GM18517 (cell line): ENCODE results near the gene LAX1.
"Not testable (repeated sequence)": the region's sequence is repeated elsewhere in the genome, so short reads cannot be mapped to it uniquely, and the experiment has no call there.

ENCODE experiments used
- ATAC-seq: cut with Tn5 transposase; IDR thresholded peaks from one replicate; pipeline ENCODE4 v1.9.1; 2021; ENCODE audit warnings: mild to moderate bottlenecking, moderate library complexity; ENCODE audit not compliant: unreplicated experiment

The LAX1 gene

DNA sequence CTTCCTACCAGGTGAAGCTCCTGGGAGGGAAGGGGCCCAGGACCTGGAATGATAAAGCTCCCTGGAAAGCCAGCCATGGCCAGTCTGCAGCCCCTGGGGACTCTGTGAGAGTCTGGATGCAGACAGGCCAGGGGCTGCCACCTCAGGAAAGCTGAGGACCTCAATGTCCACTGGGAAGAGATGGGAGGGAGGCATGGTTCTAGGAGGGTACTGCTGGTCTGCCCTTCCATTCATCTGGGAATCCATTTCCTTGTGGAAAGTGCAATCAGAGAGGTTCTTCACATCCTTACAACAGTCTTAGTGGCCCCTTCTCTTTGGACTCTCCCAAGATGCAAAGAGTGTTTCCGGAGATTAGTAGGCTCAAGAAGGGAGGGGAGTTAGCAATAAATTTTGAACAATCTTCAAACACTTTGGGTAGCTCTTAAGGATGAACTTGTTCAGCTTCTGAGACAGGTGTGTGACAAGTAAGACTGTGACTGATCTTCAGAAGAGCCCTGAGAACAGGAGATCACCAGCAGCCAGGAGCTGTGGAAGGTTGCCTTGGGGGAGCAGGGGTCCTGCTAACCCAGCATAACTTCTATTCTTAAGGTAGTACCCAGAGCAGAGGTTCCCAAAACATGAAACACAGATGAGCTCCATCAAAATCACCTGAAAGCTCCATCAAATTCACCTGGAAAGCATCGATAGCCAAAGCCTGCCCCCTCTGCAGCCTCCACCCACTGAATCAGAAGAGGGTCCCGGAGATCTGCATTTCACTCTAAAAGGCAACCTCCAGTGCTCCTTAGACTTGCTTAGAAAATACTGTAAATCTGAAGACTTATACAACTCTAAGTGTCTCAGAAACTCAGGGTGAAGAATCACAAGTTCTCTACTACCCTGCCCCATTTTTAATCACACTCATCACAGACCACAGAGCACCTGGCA lies 616 bp upstream of the LAX1 start:
- no peak for ATAC-seq

DNA sequence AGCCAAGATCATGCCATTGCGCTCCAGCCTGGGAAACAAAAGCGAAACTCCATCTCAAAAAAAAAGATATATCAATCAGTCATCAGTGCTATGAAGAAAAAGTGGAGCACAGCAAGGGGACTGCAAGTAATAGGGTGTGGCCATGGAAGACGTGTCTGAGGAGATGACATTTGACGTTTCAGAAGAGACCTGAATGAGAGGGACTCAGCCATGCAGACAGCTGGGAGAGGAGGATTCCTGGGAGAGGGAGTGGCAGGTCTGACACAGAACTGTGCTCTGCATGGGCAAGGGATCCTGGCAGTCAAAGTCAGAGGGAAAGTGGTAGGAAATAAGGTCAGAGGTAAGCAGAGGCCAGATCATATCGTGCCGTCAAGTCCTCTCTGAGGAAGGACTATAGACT lies 3.3 kb downstream of the LAX1 start:
- ATAC-seq = no peak

DNA sequence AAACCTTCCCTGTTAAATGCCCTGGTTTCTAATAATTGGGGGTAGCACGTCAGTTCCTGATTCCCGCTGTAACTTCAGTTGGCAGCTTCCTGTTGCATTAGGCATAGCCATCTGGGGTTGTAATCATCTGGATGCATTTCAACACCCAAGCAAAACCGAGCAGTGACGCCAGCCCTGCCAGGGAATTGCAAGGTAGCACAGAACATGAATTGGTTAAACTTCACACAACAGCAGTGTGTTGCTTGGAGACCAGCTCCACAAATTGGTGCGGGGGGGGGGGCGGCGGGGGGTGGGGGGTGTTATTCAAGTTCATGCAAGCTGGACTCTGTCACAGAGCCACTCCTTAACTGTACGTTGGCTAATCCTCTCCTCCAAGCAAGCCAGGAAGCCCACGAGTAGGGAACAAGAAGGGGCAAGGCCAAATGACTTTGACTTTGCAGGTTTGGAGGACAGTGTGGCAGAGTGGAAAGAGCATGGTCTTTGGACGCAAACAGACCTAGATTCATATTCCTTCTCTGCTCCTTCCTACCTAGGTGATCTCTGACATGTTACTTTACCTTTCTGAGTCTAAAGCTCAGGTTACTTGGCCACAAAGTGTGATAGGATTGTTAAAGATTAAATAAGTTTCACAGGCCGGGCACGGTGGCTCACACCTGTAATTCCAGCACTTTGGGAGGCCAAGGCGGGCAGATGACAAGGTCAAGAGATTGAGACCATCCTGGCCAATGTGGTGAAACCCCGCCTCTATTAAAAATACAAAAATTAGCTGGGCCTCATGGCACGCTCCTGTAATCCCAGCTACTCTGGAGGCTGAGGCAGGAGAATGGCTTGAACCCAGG lies 4.7 kb downstream of the LAX1 start:
- ATAC-seq = no peak

DNA sequence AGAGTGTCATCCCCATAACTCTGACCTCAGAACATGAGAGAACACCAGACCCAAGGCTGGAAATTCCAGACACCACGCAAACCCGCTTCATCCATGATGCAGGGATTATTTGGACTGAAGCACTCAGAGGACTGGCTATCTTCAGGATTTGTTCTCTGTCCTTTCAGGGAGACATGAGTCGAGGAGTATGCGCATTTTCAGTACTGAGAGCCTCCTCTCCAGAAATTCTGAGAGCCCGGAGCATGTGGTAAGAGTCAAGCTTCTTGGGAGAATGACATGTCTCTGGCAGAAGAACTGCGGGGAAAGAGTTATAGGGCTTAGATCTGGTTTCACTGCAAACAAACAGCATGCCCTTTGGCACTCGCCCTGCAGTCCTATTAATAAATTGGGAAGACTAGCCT lies 6.9 kb downstream of the LAX1 start:
- no peak for ATAC-seq

DNA sequence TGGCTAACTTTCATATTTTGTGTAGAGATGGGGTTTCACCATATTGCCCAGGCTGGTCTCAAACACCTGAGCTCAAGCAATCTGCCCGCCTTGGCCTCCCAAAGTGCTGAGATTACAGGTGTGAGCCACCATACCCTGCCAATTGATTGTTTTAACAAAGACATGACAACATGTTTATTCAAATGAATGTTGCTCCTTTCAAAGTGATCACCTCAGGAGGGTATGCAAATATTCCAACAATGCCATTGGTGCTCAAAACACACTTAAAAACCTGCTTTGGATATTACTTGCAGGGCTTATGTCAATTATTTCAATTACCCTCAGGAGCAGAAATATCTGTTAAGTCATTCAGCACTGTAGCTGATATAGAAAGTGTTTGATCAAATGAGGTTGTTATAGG lies 7.9 kb downstream of the LAX1 start:
- ATAC-seq = no peak

DNA sequence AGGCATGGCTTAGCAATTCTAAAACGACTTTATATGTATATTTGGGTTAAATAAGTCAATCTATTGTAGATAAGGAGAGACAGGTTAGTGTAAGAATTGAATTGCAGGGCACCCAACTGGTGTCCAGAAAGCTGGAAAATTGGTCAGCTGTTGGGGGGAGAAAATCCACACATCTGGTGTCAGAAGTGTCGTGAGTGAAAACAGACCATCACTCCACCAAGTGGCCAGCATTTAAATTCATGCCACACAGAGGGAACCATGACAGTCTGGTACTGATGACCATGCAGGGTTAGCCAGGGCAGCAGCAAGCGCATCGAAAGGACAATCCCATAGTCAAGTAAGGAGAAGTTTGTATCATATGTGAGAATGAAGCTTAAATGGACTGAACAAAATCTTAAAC lies 11.7 kb downstream of the LAX1 start:
- no peak for ATAC-seq

DNA sequence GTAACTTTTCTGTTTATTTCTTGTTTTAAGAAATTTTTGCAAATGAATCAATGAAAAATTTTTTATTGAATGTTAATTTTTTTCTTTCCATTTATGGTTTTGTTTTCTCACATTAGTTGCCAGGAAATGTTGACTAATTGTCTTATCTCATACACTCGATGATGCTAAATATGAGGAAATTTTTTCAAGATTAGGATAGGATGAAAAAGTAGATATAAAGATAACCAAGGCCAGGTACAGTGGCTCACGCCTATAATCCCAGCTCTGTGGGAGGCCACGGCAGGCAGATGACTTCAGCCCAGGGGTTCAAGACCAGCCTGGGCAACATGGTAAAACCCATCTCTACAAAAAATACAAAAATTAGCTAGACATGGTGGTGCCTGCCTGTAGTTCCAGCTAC lies 12.6 kb downstream of the LAX1 start:
- no peak for ATAC-seq

DNA sequence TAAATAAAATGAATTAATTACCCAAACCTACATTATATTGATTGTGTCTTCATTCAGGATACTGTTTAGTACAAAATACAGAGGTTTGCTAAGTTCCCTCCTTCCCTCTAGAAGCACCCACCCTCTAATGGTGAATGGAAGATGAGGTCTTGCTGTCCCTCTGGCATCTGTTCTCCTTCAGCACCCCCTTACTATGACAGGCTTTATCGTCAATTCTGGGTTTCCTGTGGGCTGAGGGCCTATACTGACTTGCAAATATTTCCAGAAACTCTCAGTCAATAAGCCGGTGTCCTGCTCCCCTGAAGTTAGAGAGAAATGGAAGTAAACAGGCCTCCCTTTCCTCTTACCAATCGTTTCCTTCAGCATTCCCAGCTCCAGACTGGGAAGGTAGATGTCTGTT lies 13.2 kb downstream of the LAX1 start:
- ATAC-seq = no peak

DNA sequence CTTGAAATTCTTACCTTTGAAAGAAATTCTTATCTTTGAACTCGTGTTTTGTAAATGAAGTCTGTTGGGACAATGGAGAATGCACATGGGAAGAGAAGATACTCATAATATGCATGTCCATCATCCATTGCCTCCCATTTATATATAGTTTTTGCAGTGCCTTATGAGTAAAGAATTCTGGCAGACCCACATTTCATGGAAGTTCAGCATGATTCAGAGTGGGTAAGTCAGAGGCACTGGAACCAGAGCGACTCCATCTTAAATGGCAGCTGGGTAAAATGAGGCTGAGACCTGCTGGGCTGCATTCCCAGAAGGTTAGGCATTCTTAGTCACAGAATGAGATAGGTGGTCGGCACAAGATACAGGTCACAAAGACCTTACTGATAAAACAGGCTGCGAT lies 13.8 kb downstream of the LAX1 start:
- ATAC-seq = no peak

DNA sequence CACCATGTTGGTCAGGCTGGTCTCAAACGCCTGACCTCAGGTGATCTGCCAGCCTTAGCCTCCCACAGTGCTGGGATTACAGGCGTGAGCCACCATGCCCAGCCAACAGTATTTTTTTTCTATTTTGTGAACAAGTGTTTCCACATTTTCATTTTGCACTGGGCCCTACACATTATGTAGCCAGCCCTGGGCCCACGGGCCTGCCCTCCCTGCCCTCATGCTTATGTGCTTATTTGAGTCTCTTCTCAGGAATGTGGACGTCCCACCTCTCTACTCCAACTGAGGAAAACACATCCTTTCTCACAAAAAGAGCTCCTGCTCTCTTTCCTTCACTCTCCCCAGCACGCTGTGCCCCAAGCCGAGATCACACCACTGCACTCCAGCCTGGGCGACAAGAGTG lies 17.0 kb downstream of the LAX1 start:
- no peak for ATAC-seq

DNA sequence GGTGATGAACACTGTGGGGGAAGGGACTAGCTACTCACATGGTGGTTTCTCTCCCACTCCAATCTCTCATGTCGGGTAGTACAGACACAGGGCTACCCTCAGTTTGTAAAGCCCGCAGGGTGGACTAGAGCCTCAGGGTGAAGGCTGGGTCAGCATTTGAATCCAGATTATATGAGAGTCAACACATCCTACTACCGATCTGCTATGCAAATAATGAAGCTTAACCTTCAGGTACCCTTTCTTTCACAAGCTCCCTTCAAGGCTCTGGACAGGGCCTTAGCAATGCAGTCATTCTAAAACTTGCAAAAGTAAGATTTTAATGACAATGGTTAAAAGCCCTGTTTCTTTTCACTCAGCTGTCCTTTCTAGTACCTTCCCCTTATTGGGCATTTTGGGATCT lies 25.0 kb downstream of the LAX1 start:
- ATAC-seq = no peak

DNA sequence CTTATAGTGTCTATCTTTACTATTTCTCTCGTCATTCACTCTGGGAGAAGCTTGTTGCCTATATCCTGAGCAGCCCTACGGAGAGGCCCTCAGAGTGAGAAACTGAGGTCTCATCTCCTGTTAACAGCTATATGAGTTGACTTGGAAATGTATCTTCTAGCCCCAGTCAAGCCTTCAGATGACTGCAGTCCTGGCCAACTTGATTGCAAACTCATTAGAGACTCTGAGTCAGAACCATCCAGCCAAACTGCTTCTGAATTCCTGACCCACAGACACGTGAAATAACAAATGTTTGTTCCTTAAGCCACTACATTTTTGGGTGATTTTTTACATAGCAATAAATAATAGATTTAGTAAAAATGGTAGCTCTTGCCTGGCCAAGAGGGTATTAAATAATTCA lies 26.5 kb downstream of the LAX1 start:
- no peak for ATAC-seq

DNA sequence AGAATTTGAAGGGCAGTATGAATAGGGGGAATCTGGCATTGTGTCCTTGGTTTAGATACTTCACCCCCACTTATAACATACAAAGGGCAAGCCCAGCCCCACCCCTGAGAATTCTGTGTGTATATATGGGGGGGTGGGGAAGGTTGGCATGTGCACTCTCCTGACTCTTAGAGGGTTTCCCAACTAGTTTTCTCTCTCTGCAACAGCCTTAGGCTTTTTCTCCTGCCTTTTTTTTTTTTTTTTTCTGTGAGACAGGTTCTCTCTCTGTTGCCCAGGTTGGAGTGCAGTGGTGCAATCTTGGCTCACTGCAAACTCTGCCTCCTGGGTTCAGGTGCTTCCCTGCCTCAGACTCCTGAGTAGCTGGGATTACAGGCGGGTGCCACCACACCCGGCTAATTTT lies 27.5 kb downstream of the LAX1 start:
- ATAC-seq = no peak

DNA sequence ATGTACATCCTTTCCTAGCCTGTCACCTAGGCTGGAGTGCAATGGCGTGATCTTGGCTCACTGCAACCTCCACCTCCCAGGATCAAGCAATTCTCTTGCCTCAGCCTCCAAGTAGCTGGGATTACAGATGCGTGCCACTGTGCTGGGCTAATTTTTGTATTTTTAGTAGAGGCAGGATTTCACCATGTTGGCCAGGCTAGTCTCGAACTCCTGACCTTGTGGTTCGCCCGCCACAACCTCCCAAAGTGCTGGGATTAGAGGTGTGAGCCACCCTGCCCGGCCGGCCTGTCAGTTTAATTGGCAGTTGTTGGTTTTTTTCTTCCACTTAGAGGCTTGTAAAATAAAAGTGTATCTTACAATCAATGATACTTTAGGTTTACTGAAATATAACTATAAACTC lies 28.6 kb downstream of the LAX1 start:
- ATAC-seq = not testable (repeated sequence)

DNA sequence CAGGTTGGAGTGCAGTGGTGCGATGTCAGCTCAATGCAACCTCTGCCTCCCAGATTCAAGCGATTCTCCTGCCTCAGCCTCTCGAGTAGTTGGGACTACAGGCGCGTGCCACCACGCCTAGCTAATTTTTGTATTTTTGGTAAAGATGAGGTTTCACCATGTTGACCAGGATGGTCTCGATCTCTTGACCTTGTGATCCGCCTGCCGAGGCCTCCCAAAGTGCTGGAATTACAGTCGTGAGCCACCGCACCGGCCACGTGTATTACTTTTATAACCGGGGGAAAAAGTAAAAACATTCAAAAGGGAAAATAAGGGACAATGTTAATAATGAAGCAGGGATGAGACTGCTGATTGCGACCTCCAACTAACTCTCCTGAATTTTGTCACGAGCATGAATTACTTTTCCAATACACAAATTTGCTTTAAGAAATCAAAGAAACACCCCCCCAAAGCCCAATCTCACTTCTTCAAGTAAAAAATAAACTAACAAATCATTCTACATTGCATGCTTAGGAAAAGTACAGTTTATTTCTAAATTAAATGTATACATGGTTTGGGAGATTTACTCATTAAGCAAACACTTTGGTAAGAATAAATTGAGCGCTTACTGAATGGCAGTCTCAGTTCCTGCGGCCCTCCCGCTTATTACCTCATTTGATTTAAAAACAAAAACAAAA lies 29.9 kb downstream of the LAX1 start:
- ATAC-seq = no peak

DNA sequence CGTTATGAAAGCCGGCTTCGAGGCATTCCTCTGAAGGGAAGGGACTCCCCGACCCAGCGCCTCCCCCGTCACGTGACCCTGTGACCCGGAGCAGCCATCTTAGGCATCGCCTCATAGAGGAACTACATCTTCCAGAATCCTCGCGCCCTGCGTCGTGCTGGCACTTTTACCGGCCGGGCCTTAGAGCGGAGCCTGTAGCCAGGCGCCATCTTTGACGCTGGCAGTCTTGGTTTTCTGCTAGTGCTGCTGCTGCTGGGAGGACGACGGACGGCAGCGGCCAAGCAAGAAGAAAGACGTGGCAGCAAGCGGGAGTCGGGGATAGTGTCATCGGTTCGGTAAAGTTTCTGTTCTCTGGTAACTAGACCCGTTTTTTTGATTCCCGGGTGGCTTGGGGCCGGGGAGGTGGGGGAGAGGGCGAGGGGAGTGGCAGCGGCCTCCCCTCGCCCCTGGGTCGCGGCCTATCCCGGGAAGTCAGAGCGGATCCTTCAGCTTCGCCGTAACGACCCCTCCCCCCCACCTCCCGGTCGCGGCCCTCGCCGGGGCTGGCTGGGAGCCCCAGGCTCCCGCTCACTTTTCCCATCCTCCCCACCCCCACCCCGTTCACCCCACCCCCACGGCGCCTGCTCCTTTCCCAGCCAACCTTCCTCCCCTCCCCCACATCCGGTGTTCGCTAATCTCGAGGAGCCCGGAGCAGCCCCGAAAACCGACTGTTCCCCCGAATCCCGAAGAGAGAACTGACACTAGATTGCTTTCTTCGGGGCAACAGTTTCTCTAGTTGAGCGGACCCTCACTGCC lies 30.7 kb downstream of the LAX1 start, which contains the start of the genes ZBED6 and ZC3H11A:
TSS of gene ZBED6 (plus strand) at position 183 of the 795 bp plus-strand sequence. CDS start 1,900 bp downstream, outside the sequence.
TSS of gene ZC3H11A (plus strand) at position 183 of the 795 bp plus-strand sequence. CDS start 21,448 bp downstream, outside the sequence.
- ATAC-seq = peak; percentile 97

DNA sequence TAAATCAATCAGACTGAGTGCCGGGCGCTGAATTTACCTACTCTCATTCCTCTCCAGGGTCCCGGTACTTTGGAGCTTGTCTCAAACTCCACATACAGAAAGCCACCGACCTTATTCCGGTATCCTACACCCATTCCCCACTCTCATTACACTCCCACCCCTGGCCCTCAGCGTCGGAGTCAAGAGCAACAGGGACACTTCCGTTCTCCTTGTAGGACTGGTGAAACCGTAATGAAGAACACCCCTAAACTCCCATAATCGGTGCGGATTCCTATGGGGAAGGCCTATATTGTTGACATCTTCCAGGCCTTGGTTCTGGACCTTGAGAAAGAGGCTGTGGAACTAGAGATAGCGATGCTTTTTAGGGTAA lies 31.2 kb downstream of the LAX1 start:
- no peak for ATAC-seq

DNA sequence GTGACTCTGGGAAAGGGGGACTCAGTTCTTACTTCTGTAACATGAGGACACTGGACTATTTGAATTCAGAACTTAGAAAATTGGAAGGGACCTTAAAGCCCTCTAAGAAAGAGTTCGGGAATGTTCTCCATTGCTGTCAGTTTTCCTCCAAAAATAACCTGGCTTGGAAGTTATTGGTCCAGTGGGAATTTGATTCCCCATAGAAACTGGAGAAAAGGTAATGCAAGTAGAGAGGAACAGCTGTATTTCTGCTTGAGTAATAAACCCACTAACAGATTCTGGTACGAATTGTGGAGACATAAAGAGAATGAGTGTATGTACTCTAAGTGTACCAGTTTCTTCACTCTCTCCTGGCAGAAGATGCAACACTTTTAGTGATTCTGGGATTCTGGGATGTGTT lies 32.2 kb downstream of the LAX1 start:
- no peak for ATAC-seq

DNA sequence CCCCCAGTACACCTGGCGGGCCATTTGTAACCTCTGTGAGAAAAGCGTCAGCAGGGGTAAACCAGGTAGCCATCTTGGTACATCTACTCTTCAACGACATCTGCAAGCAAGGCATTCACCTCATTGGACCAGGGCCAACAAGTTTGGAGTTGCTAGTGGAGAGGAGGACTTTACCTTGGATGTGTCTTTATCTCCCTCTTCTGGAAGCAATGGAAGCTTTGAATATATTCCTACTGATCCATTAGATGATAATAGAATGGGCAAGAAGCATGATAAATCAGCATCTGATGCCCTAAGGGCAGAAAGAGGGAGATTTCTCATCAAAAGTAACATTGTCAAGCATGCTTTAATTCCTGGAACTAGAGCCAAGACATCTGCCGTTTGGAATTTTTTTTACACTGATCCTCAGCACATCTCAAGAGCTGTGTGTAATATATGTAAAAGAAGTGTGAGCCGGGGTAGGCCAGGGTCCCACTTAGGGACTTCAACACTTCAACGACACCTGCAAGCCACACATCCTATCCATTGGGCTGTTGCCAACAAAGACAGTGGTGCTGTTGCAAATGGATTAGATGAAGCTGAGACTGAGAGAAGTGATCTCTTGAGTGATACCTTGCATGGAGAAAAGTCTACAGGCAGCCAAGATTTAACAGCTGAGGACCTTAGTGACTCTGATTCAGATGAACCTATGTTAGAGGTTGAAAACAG lies 33.1 kb downstream of the LAX1 start:
- ATAC-seq = no peak

DNA sequence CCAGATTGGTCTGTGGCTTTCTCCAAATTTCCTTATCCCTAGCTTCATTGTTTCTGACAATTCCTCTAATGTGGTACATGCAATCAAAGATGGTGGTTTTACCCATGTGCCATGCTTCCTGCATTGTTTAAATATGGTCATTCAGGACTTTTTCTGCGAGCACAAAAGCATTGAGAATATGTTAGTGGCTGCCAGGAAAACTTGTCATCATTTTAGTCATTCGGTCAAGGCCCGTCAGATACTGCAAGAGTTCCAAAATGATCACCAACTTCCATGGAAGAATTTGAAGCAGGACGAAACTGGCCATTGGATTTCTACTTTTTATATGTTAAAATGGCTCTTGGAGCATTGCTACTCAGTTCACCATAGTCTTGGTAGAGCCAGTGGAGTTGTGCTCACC lies 34.2 kb downstream of the LAX1 start:
- no peak for ATAC-seq
